Measurements from ENCODE around the gene MEGF8. TPM values are rescaled to one million over a fixed set of nuclear protein-coding genes. Genes with fewer than 3 reads are reported as not detected.

The MEGF8 gene
- total and polyA plus RNA-seq, 12 donors = 10.2 to 44.6 (median 40.2) TPM

DNA sequence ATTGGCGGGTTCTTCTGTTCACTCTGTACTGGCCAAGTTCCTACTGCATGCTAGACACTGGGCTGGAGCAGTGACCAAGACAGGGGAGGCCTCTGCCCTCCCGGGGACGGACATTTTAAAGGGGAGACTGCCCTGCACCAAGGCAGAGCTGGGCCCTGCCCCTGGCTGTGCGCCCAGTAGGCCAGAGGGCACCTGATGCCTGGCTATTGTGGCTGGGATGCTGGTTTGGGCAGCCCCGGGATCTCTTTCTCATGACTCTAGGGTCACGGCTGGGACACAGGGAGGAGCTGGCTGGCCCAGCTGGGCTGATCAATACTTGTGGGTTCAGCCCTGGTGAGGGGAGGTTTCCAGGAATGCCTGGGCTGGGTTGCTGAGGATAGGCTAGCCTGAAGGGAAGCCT lies 84.0 kb downstream of the MEGF8 start:
- no peaks in the 10 kb centered on the region for H3K9me3 ChIP-seq
- no peak for TF ChIP-seq CTCF (IDR thresholded peaks at IDR 0.05)
- peaks cover 0 to 61% (median 13%) of the 10 kb centered on the region in 9 donors for H3K36me3 ChIP-seq
- peak; percentile 31 to 66 (median 55) for ATAC-seq
- H3K27ac ChIP-seq = peak overlapping the region in 9 of 10 donors; percentile 16 to 79 (median 44)
- intact Hi-C loops (cut with DNase I) = no loop called here
- H3K4me1 ChIP-seq = peaks cover 8 to 39% (median 27%) of the 10 kb centered on the region in 9 donors
- H3K4me3 ChIP-seq = no peak overlapping the region
- H3K27me3 ChIP-seq = no peaks in the 10 kb centered on the region
- WGBS, 2 donors = 47 to 51% methylated on average over 6 of the region's 6 CpGs
- DNase-seq = peak; percentile 36 to 64

- Histone ChIP-seq H3K9me3 (no peaks in the 10 kb centered on the region), H3K4me1 (peaks cover 8 to 39% (median 27%) of the 10 kb centered on the region in 9 donors), H3K27ac (peak overlapping the region in 2 of 10 donors; percentile 16 to 79), H3K36me3 (peaks cover 0 to 61% (median 6%) of the 10 kb centered on the region in 9 donors), H3K27me3 (no peaks in the 10 kb centered on the region), H3K4me3 (no peak overlapping the region)
- intact Hi-C loops (cut with DNase I) = no loop called here
- no peak for ATAC-seq
- WGBS, 2 donors = 93 to 95% methylated on average over 30 of the region's 30 CpGs
- DNase-seq = no peak
- TF ChIP-seq CTCF (IDR thresholded peaks at IDR 0.05) = no peak
These were observed 84.9 kb downstream of the MEGF8 start for GRCh38 chr19:42410371-42410770.

GRCh38 chr19:42411581-42412178 lies 86.2 kb downstream of the MEGF8 start:
- Histone ChIP-seq H3K4me3 (no peak overlapping the region), H3K36me3 (peaks cover 0 to 56% (median 3%) of the 10 kb centered on the region in 9 donors), H3K4me1 (peaks cover 8 to 39% (median 27%) of the 10 kb centered on the region in 9 donors), H3K9me3 (no peaks in the 10 kb centered on the region), H3K27ac (peak overlapping the region in 6 of 10 donors; percentile 53 to 69 (median 58)), H3K27me3 (no peaks in the 10 kb centered on the region)
- TF ChIP-seq CTCF (IDR thresholded peaks at IDR 0.05) = no peak
- ATAC-seq = no peak
- 93 to 97% methylated on average over 8 of the region's 8 CpGs for WGBS, 2 donors
- DNase-seq = no peak
- intact Hi-C loops (cut with DNase I) = no loop called here

GRCh38 chr19:42412227-42412626 lies 86.8 kb downstream of the MEGF8 start:
- intact Hi-C loops (cut with DNase I) = no loop called here
- TF ChIP-seq CTCF (IDR thresholded peaks at IDR 0.05) = no peak
- no peak overlapping the region for H3K4me3 ChIP-seq
- H3K9me3 ChIP-seq = no peaks in the 10 kb centered on the region
- peak overlapping the region in 8 of 10 donors; percentile 37 to 69 (median 56) for H3K27ac ChIP-seq
- no peak for DNase-seq
- ATAC-seq = peak in 6 of 8 donors; percentile 8 to 34 (median 16)
- WGBS, 2 donors = 76 to 79% methylated on average over 7 of the region's 7 CpGs
- peaks cover 0 to 53% (median 0%) of the 10 kb centered on the region in 9 donors for H3K36me3 ChIP-seq
- H3K27me3 ChIP-seq = no peaks in the 10 kb centered on the region
- H3K4me1 ChIP-seq = peaks cover 8 to 39% (median 27%) of the 10 kb centered on the region in 9 donors
